IMR-90 (cell line): ENCODE measurements around the gene AP1S2. TPM values are rescaled to one million over a fixed set of nuclear protein-coding genes. Genes with fewer than 3 reads are reported as not detected.

Experiments
- ATAC-seq: fragments of 200-7000 bp; cut with Tn5 transposase; 2 replicates; pipeline ENCODE4 v1.9.1; 2020; ENCODE audit warnings: low read depth, mild to moderate bottlenecking, moderate library complexity
- BruUV-seq: library from RNA; stranded (reverse); fragments of 400-500 nt; replicated peaks from 2 replicates; lab custom pipeline; 2021; lab: Mats Ljungman, UMichigan
- CTCF ChIA-PET: fragments of 300-600 bp; formaldehyde crosslinking; extraction: SDS; loops from one replicate; lab custom pipeline; 2021; ENCODE audit warnings: antibody characterized with exemption; lab: Yijun Ruan, JAX
- POLR2A ChIA-PET: fragments of 300-600 bp; sonication (Branson Sonifier 250); formaldehyde crosslinking; loops from one replicate; lab custom pipeline; 2022; ENCODE audit warnings: antibody characterized with exemption; ENCODE audit not compliant: unreplicated experiment; lab: Charles Lee
- DNase-seq: peaks from one replicate; pipeline ENCODE4 v3.0.0; 2013
- H2AFZ ChIP-seq: replicated peaks from 2 replicates; pipeline ENCODE3; 2013; ENCODE audit warnings: low read length, mild to moderate bottlenecking; ENCODE audit not compliant: poor library complexity
- H2AK5ac ChIP-seq: 2 replicates; pipeline ENCODE4 v1.6.1; 2013; ENCODE audit warnings: low read depth, low read length, inconsistent platforms
- H2AK9ac ChIP-seq: replicated peaks from 2 replicates; pipeline ENCODE3; 2013; ENCODE audit warnings: mild to moderate bottlenecking, low read depth, low read length, moderate library complexity; ENCODE audit not compliant: poor library complexity
- H2BK120ac ChIP-seq: 2 replicates; pipeline ENCODE4 v1.6.1; 2013; ENCODE audit warnings: low read depth, low read length, inconsistent platforms
- H2BK15ac ChIP-seq: 3 replicates; pipeline ENCODE4 v1.6.1; 2013; ENCODE audit warnings: low read depth, low read length, inconsistent platforms
- H2BK20ac ChIP-seq: 2 replicates; pipeline ENCODE4 v1.6.1; 2013; ENCODE audit warnings: low read depth, mild to moderate bottlenecking, inconsistent platforms, low read length, moderate library complexity
- H2BK5ac ChIP-seq: 2 replicates; pipeline ENCODE4 v1.6.1; 2013; ENCODE audit warnings: mild to moderate bottlenecking, low read depth, low read length, inconsistent platforms; ENCODE audit not compliant: poor library complexity, severe bottlenecking
- H3K14ac ChIP-seq: replicated peaks from 2 replicates; pipeline ENCODE4 v1.6.1; 2013; ENCODE audit warnings: low read depth, low read length, inconsistent platforms
- H3K18ac ChIP-seq: 2 replicates; pipeline ENCODE4 v1.6.1; 2013; ENCODE audit warnings: low read depth, low read length, control low read depth
- H3K23ac ChIP-seq: 2 replicates; pipeline ENCODE4 v1.6.1; 2013; ENCODE audit warnings: low read depth, low read length, inconsistent platforms
- H3K27ac ChIP-seq: 2 replicates; pipeline ENCODE4 v1.5.1; 2013; ENCODE audit warnings: mild to moderate bottlenecking, control low read depth, low read length; ENCODE audit not compliant: insufficient read depth
- H3K27me3 ChIP-seq: 2 replicates; pipeline ENCODE4 v1.6.1; 2013; ENCODE audit warnings: low read length; ENCODE audit not compliant: control insufficient read depth, insufficient read depth
- H3K36me3 ChIP-seq: 2 replicates; pipeline ENCODE4 v1.6.1; 2013; ENCODE audit warnings: low read length, mixed read lengths; ENCODE audit not compliant: control insufficient read depth, insufficient read depth
- H3K4ac ChIP-seq: 2 replicates; pipeline ENCODE4 v1.6.1; 2013; ENCODE audit warnings: low read depth, low read length, inconsistent platforms
- H3K4me1 ChIP-seq: 2 replicates; pipeline ENCODE4 v1.6.1; 2013; ENCODE audit warnings: low read length, mixed read lengths; ENCODE audit not compliant: control insufficient read depth, insufficient read depth
- H3K4me2 ChIP-seq: 2 replicates; pipeline ENCODE4 v1.6.1; 2013; ENCODE audit warnings: low read depth, mild to moderate bottlenecking, control low read depth, low read length, moderate library complexity
- H3K4me3 ChIP-seq: 2 replicates; pipeline ENCODE4 v1.5.1; 2013; ENCODE audit warnings: low read depth, mild to moderate bottlenecking, control low read depth, low read length, moderate library complexity; ENCODE audit not compliant: insufficient read depth
- H3K56ac ChIP-seq: 2 replicates; pipeline ENCODE4 v1.6.1; 2013; ENCODE audit warnings: low read length, inconsistent platforms; ENCODE audit not compliant: insufficient read depth; ENCODE audit errors: extremely low read depth
- H3K79me1 ChIP-seq, 2 experiments: 2 replicates each; pipeline ENCODE4 v1.6.1; 2013; ENCODE audit warnings: low read length in 2 of 2, inconsistent platforms in 1 of 2, low read depth in 1 of 2
- H3K9ac ChIP-seq: 2 replicates; pipeline ENCODE4 v1.6.1; 2013; ENCODE audit warnings: low read depth, low read length, control low read depth
- H3K9me1 ChIP-seq: 2 replicates; pipeline ENCODE4 v1.6.1; 2013; ENCODE audit warnings: low read length, inconsistent platforms; ENCODE audit not compliant: insufficient read depth
- H3K9me3 ChIP-seq: 2 replicates; pipeline ENCODE4 v1.6.1; 2013; ENCODE audit warnings: low read length; ENCODE audit not compliant: control insufficient read depth, insufficient read depth
- H4K20me1 ChIP-seq: 2 replicates; pipeline ENCODE4 v1.6.1; 2013; ENCODE audit warnings: low read length, inconsistent platforms; ENCODE audit not compliant: insufficient read depth
- H4K5ac ChIP-seq: 2 replicates; pipeline ENCODE4 v1.6.1; 2013; ENCODE audit warnings: mild to moderate bottlenecking, low read depth, low read length, control low read depth
- H4K8ac ChIP-seq, 2 experiments: 2 replicates each; pipeline ENCODE4 v1.6.1; 2013; ENCODE audit warnings: low read depth in 2 of 2, low read length in 2 of 2, control low read depth in 1 of 2, inconsistent platforms in 1 of 2
- H4K91ac ChIP-seq: 2 replicates; pipeline ENCODE4 v1.6.1; 2013; ENCODE audit warnings: low read depth, low read length, inconsistent platforms; ENCODE audit not compliant: insufficient read depth
- CTCF ChIP-seq: conservative IDR thresholded peaks from 2 replicates; pipeline ENCODE4 v1.5.1; 2012; ENCODE audit warnings: mild to moderate bottlenecking, low read depth, low read length, improper control_type of control experiment
- ELK1 ChIP-seq: fragments of 150-350 bp; IDR thresholded peaks from 2 replicates; pipeline ENCODE4 v1.6.1; 2016; ENCODE audit warnings: low read depth, mild to moderate bottlenecking, low read length, moderate library complexity, borderline replicate concordance
- RAD21 ChIP-seq: IDR thresholded peaks from 2 replicates; pipeline ENCODE4 v1.6.1; 2012; ENCODE audit warnings: low read length, improper control_type of control experiment
- WGBS, 2 experiments: methylation state at CpG; one replicate each; pipeline versions ENCODE4 v1.1.5 to v1.1.7; 2013; ENCODE audit warnings: missing lambda C conversion rate in 2 of 2; ENCODE audit not compliant: insufficient read length in 1 of 2; ENCODE audit errors: extremely low coverage in 2 of 2; 5-methylcytosine and 5-hydroxymethylcytosine counted together
- dilution Hi-C: fragments of 300-500 bp; cut with HindIII; formaldehyde crosslinking; loops from one replicate; pipeline ENCODE4 v1.14.3; 2018; ENCODE audit warnings: low sequenced_read_pairs; ENCODE audit not compliant: unreplicated experiment
- in situ Hi-C: fragments of 300-500 bp; cut with MboI; formaldehyde crosslinking; loops from 3 replicates; pipeline ENCODE4 v1.14.3; 2019; ENCODE audit warnings: low sequenced_read_pairs, inconsistent platforms, mixed read lengths
- intact Hi-C: fragments of 100-400 bp; cut with micrococcal nuclease; formaldehyde crosslinking; loops from 2 replicates; pipeline ENCODE4 v1.10.0; 2022
- polyA plus RNA-seq, 3 experiments: library from polyadenylated mRNA; depleted of rRNA; stranded (reverse); fragments of >200 nt; gene quantifications; 2 replicates each; pipeline ENCODE4 v1.2.3, GENCODE V29; 2012; ENCODE audit warnings: low replicate concordance in 1 of 3
- total RNA-seq: library from RNA; depleted of rRNA; stranded (reverse); fragments of >200 nt; gene quantifications from 2 replicates; pipeline ENCODE4 v1.2.3, GENCODE V29; 2012

The AP1S2 gene
- total and polyA plus RNA-seq, 2 of the 4 experiments (the other 2 are of a cell fraction): 28.3 to 46.5 TPM

GRCh38 chrX:15815779-15816437, 38.7 kb downstream of the AP1S2 start:
- no peak overlapping the region for H2AK5ac ChIP-seq
- no peak overlapping the region for H3K4me3 ChIP-seq
- intact Hi-C loops (no loop called here), dilution Hi-C loops (no loop called here), in situ Hi-C loops (loop anchor here (25.0 kb wide), 1 partner anchor 871 kb away; no protein-coding TSS in a partner anchor)
- H3K36me3 ChIP-seq: peaks cover 18% of the 10 kb centered on the region
- 27% methylated on average over 2 of the region's 10 CpGs; no CpG with 5 or more reads in 1 of the 2 experiments for WGBS, 2 experiments
- POLR2A ChIA-PET: no interaction called here
- H3K9me3 ChIP-seq: no peaks in the 10 kb centered on the region
- no peak overlapping the region for H2BK20ac ChIP-seq
- H3K18ac ChIP-seq: no peak overlapping the region
- H3K9ac ChIP-seq: no peak overlapping the region
- H3K23ac ChIP-seq: no peak overlapping the region
- H3K9me1 ChIP-seq: peaks cover 3% of the 10 kb centered on the region
- no peak overlapping the region for H2AFZ ChIP-seq
- no peaks in the 10 kb centered on the region; a peak in 2 of 4 replicates for H3K79me1 ChIP-seq
- H3K4me1 ChIP-seq: peaks cover 4% of the 10 kb centered on the region; the same call in 1 of the 2 replicates
- no peak overlapping the region for H3K4ac ChIP-seq
- H2BK15ac ChIP-seq: no peak overlapping the region
- H3K56ac ChIP-seq: no peak overlapping the region
- peak; percentile 33 for DNase-seq
- H3K27me3 ChIP-seq: no peaks in the 10 kb centered on the region
- H4K5ac ChIP-seq: no peak overlapping the region
- no peak overlapping the region for H2BK5ac ChIP-seq
- ATAC-seq: peak; percentile 81
- peak; percentile 25; the same call in 1 of the 2 replicates for TF ChIP-seq CTCF
- 0 out of 2 replicates have a peak, but pooled peaks have one; percentile 11 for TF ChIP-seq RAD21
- no peak for TF ChIP-seq ELK1
- 0 out of 4 replicates have a peak overlapping the region, but pooled peaks of 1 of the 2 experiments have one; percentile 24 for H4K8ac ChIP-seq
- H3K14ac ChIP-seq: no peak overlapping the region
- H2BK120ac ChIP-seq: no peak overlapping the region; the same call in 1 of the 2 replicates
- no TSS peak for BruUV-seq
- no peak overlapping the region for H4K91ac ChIP-seq
- CTCF ChIA-PET: interaction anchor here (1.2 kb wide), 1 partner anchor 12 kb away, joined by 4 read pairs; no protein-coding TSS in a partner anchor
- no peak overlapping the region for H2AK9ac ChIP-seq
- no peak overlapping the region for H3K4me2 ChIP-seq
- H4K20me1 ChIP-seq: no peaks in the 10 kb centered on the region
- no peak overlapping the region for H3K27ac ChIP-seq
